Astrocyte (in vitro differentiated cells and primary cell): Measurements from ENCODE around the gene ASB4.

Experiments
- EZH2 ChIP-seq: IDR thresholded peaks from 2 replicates; pipeline ENCODE4 v1.6.1; 2012; ENCODE audit warnings: mild to moderate bottlenecking, low read length, inconsistent platforms; ENCODE audit not compliant: insufficient read depth
- TF ChIP-seq, protein P1 (sequence below): IDR thresholded peaks from 2 replicates; pipeline ENCODE4 v1.5.1; 2011; ENCODE audit warnings: low read depth, mild to moderate bottlenecking, inconsistent platforms, low read length, moderate library complexity; ENCODE audit not compliant: insufficient read depth

GRCh38 chr7:95511716-95512260, 26.0 kb downstream of the ASB4 start:
- TF ChIP-seq, protein P1, sequence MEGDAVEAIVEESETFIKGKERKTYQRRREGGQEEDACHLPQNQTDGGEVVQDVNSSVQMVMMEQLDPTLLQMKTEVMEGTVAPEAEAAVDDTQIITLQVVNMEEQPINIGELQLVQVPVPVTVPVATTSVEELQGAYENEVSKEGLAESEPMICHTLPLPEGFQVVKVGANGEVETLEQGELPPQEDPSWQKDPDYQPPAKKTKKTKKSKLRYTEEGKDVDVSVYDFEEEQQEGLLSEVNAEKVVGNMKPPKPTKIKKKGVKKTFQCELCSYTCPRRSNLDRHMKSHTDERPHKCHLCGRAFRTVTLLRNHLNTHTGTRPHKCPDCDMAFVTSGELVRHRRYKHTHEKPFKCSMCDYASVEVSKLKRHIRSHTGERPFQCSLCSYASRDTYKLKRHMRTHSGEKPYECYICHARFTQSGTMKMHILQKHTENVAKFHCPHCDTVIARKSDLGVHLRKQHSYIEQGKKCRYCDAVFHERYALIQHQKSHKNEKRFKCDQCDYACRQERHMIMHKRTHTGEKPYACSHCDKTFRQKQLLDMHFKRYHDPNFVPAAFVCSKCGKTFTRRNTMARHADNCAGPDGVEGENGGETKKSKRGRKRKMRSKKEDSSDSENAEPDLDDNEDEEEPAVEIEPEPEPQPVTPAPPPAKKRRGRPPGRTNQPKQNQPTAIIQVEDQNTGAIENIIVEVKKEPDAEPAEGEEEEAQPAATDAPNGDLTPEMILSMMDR = peak; percentile 85
- no peak for TF ChIP-seq EZH2
